OCI-LY7 (cell line): ENCODE measurements around the gene ACAP1.

Experiments used
- EZH2phosphoT487 ChIP-seq: fragments of 200-600 bp; sonication (generic); IDR thresholded peaks from 2 replicates; pipeline ENCODE4 v1.6.1; 2018; ENCODE audit warnings: low read depth, borderline replicate concordance, mild to moderate bottlenecking, mixed run types, antibody characterized with exemption, low read length, moderate library complexity, mixed read lengths
- TF ChIP-seq, protein P1 (sequence below): fragments of 200-600 bp; sonication (generic); conservative IDR thresholded peaks from 2 replicates; pipeline ENCODE4 v1.5.1; 2014; ENCODE audit warnings: mild to moderate bottlenecking, antibody characterized with exemption, low read length, moderate library complexity, mixed read lengths

DNA sequence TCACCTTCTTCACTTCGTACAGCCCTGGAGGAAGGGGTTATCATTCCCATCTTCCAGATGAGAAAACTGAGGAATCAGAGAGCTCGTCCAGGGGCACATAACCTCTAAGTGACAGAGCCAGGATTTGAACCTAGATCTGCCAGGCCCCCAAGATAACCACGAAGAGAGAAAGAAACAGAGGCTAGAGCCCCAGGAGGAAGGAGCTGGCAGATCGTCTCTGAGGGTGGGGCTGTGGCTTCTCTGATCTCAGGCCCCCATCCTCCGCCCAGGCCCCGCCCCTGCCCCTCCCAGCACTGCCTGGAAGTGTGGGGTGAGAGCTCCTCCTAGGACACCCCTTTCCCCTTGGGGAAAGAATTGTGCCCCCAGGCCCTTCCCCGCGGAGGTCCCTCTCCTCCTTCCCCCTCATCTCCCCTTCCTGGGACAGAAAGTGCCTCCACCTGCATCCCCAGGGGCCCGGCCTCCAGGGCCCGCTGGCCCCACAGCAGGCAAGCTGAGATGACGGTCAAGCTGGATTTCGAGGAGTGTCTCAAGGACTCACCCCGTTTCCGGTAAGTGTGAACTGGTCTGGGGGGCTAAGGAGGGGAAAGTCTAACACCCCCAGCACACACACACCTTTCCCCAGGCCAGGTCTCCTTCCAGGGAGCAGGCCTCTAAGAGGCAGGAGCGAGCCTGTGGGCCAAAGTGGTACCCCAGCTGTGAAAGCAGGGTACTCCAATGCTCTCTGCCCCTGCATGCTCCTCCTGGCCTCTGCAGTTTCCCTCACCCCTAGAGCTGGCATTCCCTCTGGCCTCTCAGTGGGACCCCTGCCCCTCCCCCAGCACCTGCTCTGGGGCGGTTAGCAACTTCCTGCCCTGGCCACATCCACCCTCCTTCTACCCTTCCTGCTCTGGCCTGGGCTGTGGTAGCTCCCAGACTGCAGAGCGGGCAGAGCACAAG is at the start of gene ACAP1:
- TF ChIP-seq, protein P1, sequence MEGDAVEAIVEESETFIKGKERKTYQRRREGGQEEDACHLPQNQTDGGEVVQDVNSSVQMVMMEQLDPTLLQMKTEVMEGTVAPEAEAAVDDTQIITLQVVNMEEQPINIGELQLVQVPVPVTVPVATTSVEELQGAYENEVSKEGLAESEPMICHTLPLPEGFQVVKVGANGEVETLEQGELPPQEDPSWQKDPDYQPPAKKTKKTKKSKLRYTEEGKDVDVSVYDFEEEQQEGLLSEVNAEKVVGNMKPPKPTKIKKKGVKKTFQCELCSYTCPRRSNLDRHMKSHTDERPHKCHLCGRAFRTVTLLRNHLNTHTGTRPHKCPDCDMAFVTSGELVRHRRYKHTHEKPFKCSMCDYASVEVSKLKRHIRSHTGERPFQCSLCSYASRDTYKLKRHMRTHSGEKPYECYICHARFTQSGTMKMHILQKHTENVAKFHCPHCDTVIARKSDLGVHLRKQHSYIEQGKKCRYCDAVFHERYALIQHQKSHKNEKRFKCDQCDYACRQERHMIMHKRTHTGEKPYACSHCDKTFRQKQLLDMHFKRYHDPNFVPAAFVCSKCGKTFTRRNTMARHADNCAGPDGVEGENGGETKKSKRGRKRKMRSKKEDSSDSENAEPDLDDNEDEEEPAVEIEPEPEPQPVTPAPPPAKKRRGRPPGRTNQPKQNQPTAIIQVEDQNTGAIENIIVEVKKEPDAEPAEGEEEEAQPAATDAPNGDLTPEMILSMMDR = no peak; the same call in 1 of the 2 replicates
- TF ChIP-seq EZH2phosphoT487 = no peak
